Effector memory CD4-positive, alpha-beta T cell (primary cell): ENCODE measurements around the gene DYNC1I1.

Experiments used
- DNase-seq, 3 donors: peaks; one replicate each; pipeline ENCODE4 v3.0.0-alpha.2; 2020
- H3K27ac ChIP-seq: 2 replicates; pipeline ENCODE4 v1.7.0; 2013; ENCODE audit warnings: mild to moderate bottlenecking, low read length, moderate library complexity; ENCODE audit not compliant: insufficient read depth, poor library complexity, severe bottlenecking
- H3K27me3 ChIP-seq: replicated peaks from 2 replicates; pipeline ENCODE4 v1.7.0; 2013; ENCODE audit warnings: mild to moderate bottlenecking, low read length; ENCODE audit not compliant: insufficient read depth, control insufficient read depth, poor library complexity, severe bottlenecking
- H3K36me3 ChIP-seq: 2 replicates; pipeline ENCODE4 v1.7.0; 2013; ENCODE audit warnings: mild to moderate bottlenecking, low read length, moderate library complexity; ENCODE audit not compliant: control insufficient read depth, insufficient read depth
- H3K4me1 ChIP-seq: 2 replicates; pipeline ENCODE4 v1.7.0; 2013; ENCODE audit warnings: low read length, mild to moderate bottlenecking; ENCODE audit not compliant: control insufficient read depth, insufficient read depth, poor library complexity, severe bottlenecking
- H3K4me3 ChIP-seq: 2 replicates; pipeline ENCODE4 v1.7.0; 2013; ENCODE audit warnings: low read length, low read depth, mild to moderate bottlenecking; ENCODE audit not compliant: insufficient read depth, poor library complexity, severe bottlenecking
- H3K9me3 ChIP-seq: 2 replicates; pipeline ENCODE4 v1.7.0; 2013; ENCODE audit warnings: mild to moderate bottlenecking, low read length, moderate library complexity; ENCODE audit not compliant: control insufficient read depth

The DYNC1I1 gene

GRCh38 chr7:96100737-96101136 lies 328.4 kb downstream of the DYNC1I1 start:
- Histone ChIP-seq H3K4me3 (no peak overlapping the region), H3K9me3 (no peaks in the 10 kb centered on the region), H3K27me3 (no peaks in the 10 kb centered on the region), H3K4me1 (no peaks in the 10 kb centered on the region), H3K36me3 (no peaks in the 10 kb centered on the region), H3K27ac (no peak overlapping the region)
- no peak for DNase-seq

GRCh38 chr7:96102096-96102811 lies 329.9 kb downstream of the DYNC1I1 start:
- H3K27me3 ChIP-seq: no peaks in the 10 kb centered on the region

GRCh38 chr7:96104984-96105383 lies 332.6 kb downstream of the DYNC1I1 start:
- DNase-seq: no peak
- Histone ChIP-seq H3K36me3 (no peaks in the 10 kb centered on the region), H3K9me3 (no peaks in the 10 kb centered on the region), H3K4me1 (no peaks in the 10 kb centered on the region), H3K27me3 (no peaks in the 10 kb centered on the region), H3K4me3 (no peak overlapping the region), H3K27ac (no peak overlapping the region)

More at GRCh38 chr7:96102096-96102811, 329.9 kb downstream of the DYNC1I1 start:
- Histone ChIP-seq H3K4me3 (no peak overlapping the region), H3K9me3 (no peaks in the 10 kb centered on the region), H3K4me1 (no peaks in the 10 kb centered on the region), H3K36me3 (no peaks in the 10 kb centered on the region), H3K27ac (no peak overlapping the region)
- no peak for DNase-seq

DNA sequence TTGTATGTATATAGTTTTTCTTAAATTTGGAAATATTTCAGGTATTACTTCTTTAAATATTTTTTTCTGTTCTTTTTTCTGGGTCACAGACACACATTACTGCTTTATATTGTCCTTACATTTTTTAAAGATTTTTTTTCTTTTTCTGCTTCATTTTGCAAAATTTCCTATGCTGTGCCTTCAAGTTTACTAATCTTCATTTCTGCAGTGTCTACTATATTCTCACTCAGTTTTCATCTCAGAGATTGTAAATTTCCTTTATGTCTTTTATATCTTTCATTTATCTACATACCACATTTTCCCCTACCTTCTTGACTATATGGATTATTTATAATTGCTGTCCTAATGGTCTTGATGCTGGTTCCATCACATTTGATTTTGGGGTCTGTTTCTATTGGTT lies 339.1 kb downstream of the DYNC1I1 start:
- Histone ChIP-seq H3K4me3 (no peak overlapping the region), H3K36me3 (no peaks in the 10 kb centered on the region), H3K27me3 (no peaks in the 10 kb centered on the region), H3K27ac (no peak overlapping the region), H3K4me1 (no peaks in the 10 kb centered on the region), H3K9me3 (no peaks in the 10 kb centered on the region)
- no peak for DNase-seq

GRCh38 chr7:96114190-96114589 lies 341.8 kb downstream of the DYNC1I1 start:
- no peak overlapping the region for H3K27ac ChIP-seq
- H3K36me3 ChIP-seq: no peaks in the 10 kb centered on the region
- H3K27me3 ChIP-seq: no peaks in the 10 kb centered on the region
- no peaks in the 10 kb centered on the region for H3K9me3 ChIP-seq
- H3K4me1 ChIP-seq: no peaks in the 10 kb centered on the region
- H3K4me3 ChIP-seq: no peak overlapping the region
- no peak for DNase-seq

DNA sequence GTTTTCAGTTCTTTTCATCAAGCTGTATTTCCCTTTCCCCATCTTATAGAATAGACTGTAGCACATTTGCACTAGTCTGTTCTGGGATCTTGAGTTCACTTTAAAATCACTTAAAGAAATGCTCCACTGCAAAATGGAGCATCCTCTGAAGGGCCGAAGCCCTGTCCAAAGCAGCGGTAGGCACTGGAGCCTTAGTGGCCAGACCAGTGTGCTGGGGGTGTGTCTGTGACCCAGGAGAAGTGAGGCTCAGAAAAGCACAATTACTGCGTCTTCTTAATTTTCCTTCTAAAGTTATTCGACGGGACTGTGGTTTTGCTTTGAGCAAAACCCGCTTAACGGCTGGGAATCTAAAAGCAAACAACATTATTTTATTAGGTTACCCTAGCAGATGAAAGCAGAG lies 343.8 kb downstream of the DYNC1I1 start:
- DNase-seq: no peak
- Histone ChIP-seq H3K4me3 (no peak overlapping the region), H3K36me3 (no peaks in the 10 kb centered on the region), H3K27me3 (no peaks in the 10 kb centered on the region), H3K27ac (no peak overlapping the region), H3K4me1 (no peaks in the 10 kb centered on the region), H3K9me3 (no peaks in the 10 kb centered on the region)

DNA sequence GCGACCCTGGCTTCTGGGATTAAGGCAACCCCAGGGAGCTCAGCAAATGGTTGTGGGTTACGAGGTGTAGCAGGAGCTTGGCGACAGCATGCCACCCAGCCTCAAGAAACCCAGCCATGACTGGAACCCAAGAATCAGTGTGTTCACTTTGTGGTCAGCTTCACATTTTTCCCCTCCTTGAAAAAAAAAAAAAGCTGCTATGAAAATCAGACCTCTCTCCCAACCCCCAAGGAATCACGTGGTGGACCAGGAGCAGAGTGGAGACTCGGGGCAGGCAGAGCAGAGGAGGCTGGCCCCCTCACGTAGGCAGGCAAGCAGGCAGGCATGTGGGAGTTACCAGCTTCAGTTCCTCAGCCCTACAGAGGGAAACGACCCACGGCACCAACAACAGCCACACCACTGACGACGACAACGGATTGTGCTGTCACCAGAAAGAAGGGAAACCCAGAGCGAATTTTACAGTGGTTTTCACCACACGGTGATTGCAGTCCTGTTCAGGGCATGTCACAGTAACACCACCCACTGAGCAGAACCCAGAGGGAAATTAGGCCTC lies 346.2 kb downstream of the DYNC1I1 start:
- Histone ChIP-seq H3K4me3 (no peak overlapping the region), H3K27ac (no peak overlapping the region), H3K36me3 (no peaks in the 10 kb centered on the region), H3K27me3 (no peaks in the 10 kb centered on the region), H3K4me1 (no peaks in the 10 kb centered on the region), H3K9me3 (no peaks in the 10 kb centered on the region)
- no peak for DNase-seq

GRCh38 chr7:96120445-96121225 lies 348.3 kb downstream of the DYNC1I1 start:
- H3K4me3 ChIP-seq: no peak overlapping the region
- DNase-seq: no peak
- H3K27me3 ChIP-seq: no peaks in the 10 kb centered on the region
- H3K4me1 ChIP-seq: no peaks in the 10 kb centered on the region
- H3K9me3 ChIP-seq: no peaks in the 10 kb centered on the region
- H3K36me3 ChIP-seq: no peaks in the 10 kb centered on the region
- no peak overlapping the region for H3K27ac ChIP-seq

DNA sequence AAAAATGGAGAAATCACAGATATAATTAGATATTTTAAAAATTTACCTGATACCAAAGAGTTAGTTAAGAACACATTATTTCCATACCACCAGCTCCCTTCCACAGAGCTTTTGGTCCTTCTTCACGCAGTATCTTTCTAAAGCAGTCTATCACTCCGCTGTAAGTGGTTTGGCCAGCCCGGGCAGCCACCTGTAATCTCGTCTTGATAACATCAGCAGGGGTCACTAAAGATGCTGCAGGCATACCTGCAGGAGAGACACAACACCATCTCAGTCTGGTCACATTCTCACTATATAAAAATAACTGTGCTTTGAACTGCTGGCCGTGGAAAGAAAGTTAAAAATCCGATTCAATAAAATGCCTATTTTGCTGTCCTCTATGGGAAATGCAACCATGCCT lies 349.4 kb downstream of the DYNC1I1 start:
- Histone ChIP-seq H3K4me1 (no peaks in the 10 kb centered on the region), H3K9me3 (no peaks in the 10 kb centered on the region), H3K27ac (no peak overlapping the region), H3K27me3 (no peaks in the 10 kb centered on the region), H3K36me3 (no peaks in the 10 kb centered on the region), H3K4me3 (no peak overlapping the region)
- no peak for DNase-seq

DNA sequence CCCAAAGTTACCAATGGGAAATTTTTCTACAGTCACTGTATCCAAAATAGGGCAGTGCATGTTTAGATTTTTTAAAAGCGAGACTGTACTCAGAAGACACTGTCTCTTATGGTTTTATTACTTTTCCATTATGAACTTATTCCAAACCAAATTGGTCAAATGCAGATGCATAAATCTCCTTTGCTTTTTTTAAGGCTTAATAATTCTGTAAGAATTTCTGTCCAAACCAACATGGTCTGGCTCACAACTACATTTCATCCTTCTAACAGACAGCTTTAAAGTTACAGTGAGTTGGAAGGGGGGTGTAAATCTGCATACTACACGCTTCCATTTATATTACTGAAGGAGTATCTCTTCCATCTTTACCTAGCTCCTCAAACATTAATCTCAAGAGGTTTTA lies 350.4 kb downstream of the DYNC1I1 start:
- DNase-seq: no peak
- Histone ChIP-seq H3K27me3 (no peaks in the 10 kb centered on the region), H3K27ac (no peak overlapping the region), H3K36me3 (no peaks in the 10 kb centered on the region), H3K4me1 (no peaks in the 10 kb centered on the region), H3K4me3 (no peak overlapping the region), H3K9me3 (no peaks in the 10 kb centered on the region)
